Smooth muscle cell of bladder (primary cell): Measurements from ENCODE around the gene FBXO46. TPM values are rescaled to one million over a fixed set of nuclear protein-coding genes. Genes with fewer than 3 reads are reported as not detected.

Source experiments
- total RNA-seq: library from RNA; depleted of rRNA; stranded (reverse); fragments of >200 nt; gene quantifications from 2 replicates; pipeline ENCODE4 v1.2.3, GENCODE V29; 2014

FBXO46 gene
- 2.0 and 2.6 TPM in 2 replicates for total RNA-seq

GRCh38 chr19:45730368-45731288 lies at the start of gene FBXO46:
Gene FBXO46 (minus strand): TSS chr19:45730896. CDS start chr19:45713495, 17,401 bp downstream.

GRCh38 chr19:45768984-45769782 lies 38.5 kb upstream of the FBXO46 start, which contains the start of gene SIX5:
Gene SIX5 (minus strand): TSS chr19:45769252. CDS start chr19:45768844, 408 bp downstream.

GRCh38 chr19:45733160-45733810 lies 2.6 kb upstream of the FBXO46 start, which contains the start of gene MEIOSIN:
Gene MEIOSIN (plus strand): TSS chr19:45733439. CDS start chr19:45735377, 1,938 bp downstream.

GRCh38 chr19:45692187-45693105 lies 38.2 kb downstream of the FBXO46 start, which contains the start of gene QPCTL:
Gene QPCTL (plus strand): TSS chr19:45692666. CDS start chr19:45692704, 38 bp downstream.

GRCh38 chr19:45691516-45692186 lies 39.0 kb downstream of the FBXO46 start, which contains the start of gene SNRPD2:
Gene SNRPD2 (minus strand): TSS chr19:45691953. CDS start chr19:45691888, 65 bp downstream.

GRCh38 chr19:45667620-45668341 lies 62.9 kb downstream of the FBXO46 start, which contains the start of gene GIPR:
Gene GIPR (plus strand): TSS chr19:45668221. CDS start chr19:45669521, 1,300 bp downstream.

Other genes with a start within 250 kb of the FBXO46 start
- gene RTN2, start 233.8 kb downstream of the FBXO46 start, total RNA-seq = 4.7 and 5.9 TPM in 2 replicates
- 1.4 and 2.6 TPM in 2 replicates for gene PPM1N, start 232.5 kb downstream of the FBXO46 start, total RNA-seq
- 41.0 and 46.4 TPM in 2 replicates for gene VASP, start 223.4 kb downstream of the FBXO46 start, total RNA-seq
- 3.7 and 4.2 TPM in 2 replicates for gene OPA3, start 146.1 kb downstream of the FBXO46 start, total RNA-seq
- gene GPR4, start 128.7 kb downstream of the FBXO46 start, total RNA-seq = not detected in 2 replicates
- gene EML2, start 91.5 kb downstream of the FBXO46 start, total RNA-seq = 27.9 and 36.7 TPM in 2 replicates
- 0.09 and 0.14 TPM in 2 replicates for gene GIPR, start 62.7 kb downstream of the FBXO46 start, total RNA-seq
- 780 and 863 TPM in 2 replicates for gene SNRPD2, start 38.9 kb downstream of the FBXO46 start, total RNA-seq
- gene QPCTL, start 38.2 kb downstream of the FBXO46 start, total RNA-seq = 17.2 and 19.1 TPM in 2 replicates
- gene MEIOSIN, start 2.5 kb upstream of the FBXO46 start, total RNA-seq = not detected in 2 replicates
- gene SIX5, start 38.4 kb upstream of the FBXO46 start, total RNA-seq = 6.8 and 8.0 TPM in 2 replicates
- 28.0 and 70.8 TPM in 2 replicates for gene DMPK, start 51.6 kb upstream of the FBXO46 start, total RNA-seq
- 20.2 and 27.5 TPM in 2 replicates for gene DMWD, start 61.9 kb upstream of the FBXO46 start, total RNA-seq
- gene RSPH6A, start 84.4 kb upstream of the FBXO46 start, total RNA-seq = 0.09 and 0.14 TPM in 2 replicates
- gene SYMPK, start 132.3 kb upstream of the FBXO46 start, total RNA-seq = 24.5 and 32.4 TPM in 2 replicates
- gene FOXA3, start 133.4 kb upstream of the FBXO46 start, total RNA-seq = not detected in 2 replicates
- gene IRF2BP1, start 155.2 kb upstream of the FBXO46 start, total RNA-seq = 18.6 and 22.7 TPM in 2 replicates
- gene MYPOP, start 171.7 kb upstream of the FBXO46 start, total RNA-seq = 0.85 and 0.92 TPM in 2 replicates
- not detected in 2 replicates for gene NANOS2, start 183.9 kb upstream of the FBXO46 start, total RNA-seq
- under 0.01 TPM in 2 replicates for gene NOVA2, start 243.0 kb upstream of the FBXO46 start, total RNA-seq